GM18858 (cell line): Measurements from ENCODE around the gene OTOG.

ENCODE experiments used
- ATAC-seq: cut with Tn5 transposase; IDR thresholded peaks from one replicate; pipeline ENCODE4 v1.9.1; 2021; ENCODE audit not compliant: unreplicated experiment

OTOG gene

DNA sequence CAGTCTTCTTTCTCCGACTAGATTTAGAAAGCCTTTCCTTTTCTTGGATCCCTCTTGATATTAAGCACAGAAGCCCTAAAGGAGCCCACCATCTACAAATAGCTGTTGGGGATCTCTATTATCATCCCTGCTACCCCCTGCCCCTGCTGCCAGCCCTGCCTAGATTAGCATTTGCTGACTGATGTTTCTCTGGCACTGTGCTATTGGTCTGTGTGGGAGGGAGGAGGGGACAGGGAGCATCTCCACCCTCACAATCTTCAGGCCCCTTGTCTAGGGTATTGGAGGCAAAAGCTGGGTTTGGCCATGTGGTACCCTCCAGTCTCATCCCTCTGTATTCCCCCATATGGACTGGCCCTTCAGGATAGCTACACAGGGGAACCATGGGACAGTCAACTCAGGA lies 9.0 kb upstream of the OTOG start:
- no peak for ATAC-seq

DNA sequence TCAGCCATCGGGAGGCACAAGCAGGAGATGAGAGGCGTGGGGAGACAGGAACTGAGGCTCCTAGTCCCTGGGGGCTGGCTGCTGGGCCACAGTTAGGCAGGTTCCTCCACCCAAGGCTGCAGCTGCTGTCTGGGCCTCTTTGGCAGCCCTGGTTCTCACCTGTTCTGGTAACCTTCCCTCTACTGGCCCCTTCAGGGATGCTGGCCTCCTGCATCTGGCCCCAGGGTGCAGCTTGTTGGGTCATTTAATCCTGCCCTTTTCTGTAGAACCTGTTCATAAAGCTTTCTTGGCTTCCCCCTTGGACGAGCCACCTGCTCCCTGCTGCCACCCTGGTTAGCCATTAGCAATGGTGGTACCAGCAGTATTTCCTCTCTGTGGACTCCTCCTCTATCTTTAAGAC lies 8.3 kb upstream of the OTOG start:
- no peak for ATAC-seq

DNA sequence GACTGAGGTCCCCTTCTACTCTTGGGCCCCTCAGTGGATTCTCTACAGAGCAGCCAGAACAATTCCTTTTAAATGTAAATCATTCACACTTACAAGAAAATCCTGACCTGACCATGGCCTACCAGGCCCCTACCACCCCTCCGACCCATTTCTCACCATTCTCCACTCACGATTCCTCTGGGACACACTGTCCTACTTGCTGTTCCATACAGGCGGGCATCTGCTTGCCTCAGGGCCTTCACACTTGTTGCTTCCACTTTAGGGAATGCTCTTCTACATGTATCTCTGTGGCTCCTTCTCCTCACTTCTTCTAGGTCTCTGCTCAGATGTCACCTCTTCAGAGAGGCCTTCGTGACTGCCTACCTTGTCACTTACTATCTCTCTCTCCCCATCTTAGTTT lies 6.3 kb upstream of the OTOG start:
- ATAC-seq: no peak

DNA sequence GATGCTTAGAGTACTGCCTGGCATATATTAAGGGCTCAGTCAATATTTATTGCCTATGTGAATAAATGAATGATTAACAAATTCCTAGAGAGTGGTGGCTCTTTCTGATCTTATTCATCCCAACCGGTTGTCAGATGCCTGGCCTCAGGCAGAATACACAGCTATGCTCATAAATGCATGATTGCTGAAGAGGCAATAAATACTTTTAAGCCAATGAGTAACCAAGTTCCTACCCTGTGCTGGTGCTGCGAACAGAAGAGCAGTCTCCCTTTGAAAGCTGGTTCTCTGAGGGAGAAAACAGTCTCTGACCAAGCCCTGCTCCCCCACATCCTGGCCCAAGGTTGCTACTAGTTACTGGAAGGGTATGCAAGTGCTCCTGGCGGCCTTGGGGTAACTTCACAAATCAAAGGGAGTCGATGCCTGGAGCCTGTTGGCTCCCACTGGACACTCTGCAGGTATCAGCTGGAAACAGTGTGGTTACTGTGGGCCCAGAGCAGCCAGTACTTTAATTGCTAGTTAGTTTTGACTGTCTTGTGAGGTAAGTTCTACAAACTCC lies 5.7 kb upstream of the OTOG start:
- no peak for ATAC-seq

DNA sequence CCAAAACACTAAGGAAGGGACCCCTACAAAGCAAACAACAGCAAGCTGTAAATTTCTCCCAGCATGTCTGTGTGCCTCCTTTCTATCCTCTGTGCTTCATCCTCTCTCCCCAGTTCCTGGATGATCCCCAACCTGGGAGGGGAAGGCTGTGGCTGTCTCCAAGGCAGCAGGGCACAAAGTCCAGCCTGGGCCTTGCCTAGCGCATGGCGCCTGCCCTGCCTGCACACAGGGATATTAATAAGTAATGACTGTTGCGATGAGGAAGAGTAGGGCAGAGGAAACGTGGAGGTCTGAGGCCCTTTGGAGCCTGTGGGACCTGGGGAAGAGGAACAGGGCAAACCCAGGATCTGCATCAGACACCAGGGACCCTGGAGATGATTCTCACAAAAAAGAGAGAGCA lies 4.8 kb upstream of the OTOG start:
- ATAC-seq: no peak

DNA sequence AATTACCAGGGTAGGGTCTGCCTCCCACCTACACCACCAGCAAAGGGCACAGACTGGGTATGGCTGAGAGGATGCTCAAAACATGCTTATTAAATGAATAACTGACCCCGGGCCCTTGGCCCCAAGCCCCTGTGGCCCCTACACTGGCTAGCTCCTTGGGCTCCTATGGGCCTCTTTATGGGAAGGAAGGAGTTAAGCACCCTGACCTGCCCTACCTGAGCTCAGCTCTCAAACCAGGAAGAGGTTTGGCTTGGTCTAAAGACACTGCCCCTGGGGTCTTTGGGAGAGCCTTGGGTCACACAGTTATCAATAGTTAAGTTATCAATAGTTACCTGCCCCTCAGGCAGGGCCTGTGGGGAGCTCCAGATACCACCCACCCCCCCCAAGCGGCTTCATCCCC lies 4.0 kb upstream of the OTOG start:
- ATAC-seq: no peak

DNA sequence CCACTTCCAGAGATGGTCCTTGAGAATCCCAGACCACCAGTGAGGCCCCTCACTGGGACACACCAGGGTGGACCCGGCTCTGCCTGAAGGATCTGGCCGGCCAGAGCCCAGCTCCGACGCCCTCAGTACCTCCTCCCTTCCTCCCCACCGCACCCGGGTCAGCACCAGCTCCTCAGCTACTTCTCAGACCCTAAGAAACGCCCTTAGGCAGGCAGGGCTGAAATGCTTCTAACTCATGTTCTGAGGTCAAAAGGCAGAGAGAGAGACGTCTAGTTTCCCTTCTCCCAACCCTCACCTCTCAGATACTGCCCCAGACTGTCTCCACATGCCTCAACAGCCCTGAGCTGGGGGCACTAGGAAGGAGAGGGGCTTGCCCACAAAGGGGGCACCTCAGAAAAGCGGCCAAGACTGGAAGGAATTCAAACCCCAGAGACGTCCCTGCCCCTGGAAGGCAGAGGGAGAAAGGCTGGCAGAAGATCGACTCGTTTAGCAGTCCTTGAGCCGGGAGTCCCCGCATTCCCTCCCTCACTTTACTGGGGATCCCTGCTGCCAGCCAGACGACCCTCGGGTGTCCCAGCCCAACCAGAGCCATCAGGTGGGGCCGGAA lies 3.4 kb upstream of the OTOG start:
- no peak for ATAC-seq

DNA sequence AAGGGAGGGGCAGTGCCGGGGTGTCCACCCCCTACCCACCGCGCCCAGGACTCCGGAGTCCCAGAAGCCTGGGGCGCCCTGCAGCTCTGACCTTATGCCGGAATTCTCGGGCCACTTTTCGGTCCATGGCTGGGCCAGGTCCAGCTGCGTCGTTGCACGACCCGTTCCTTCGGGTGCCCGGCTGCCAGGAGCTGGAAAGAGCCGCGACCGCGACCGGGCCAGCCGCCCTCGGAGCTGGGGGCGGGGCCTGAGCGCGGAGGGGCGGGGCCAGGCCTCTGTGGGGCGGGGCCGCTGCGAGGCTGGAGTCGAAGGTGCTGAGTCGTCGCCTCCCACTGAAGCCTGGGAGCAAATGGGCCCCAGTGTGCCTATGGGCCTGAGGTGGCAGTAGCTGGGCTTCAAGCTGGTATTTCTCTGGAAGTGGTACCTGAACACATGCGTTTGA lies 2.9 kb upstream of the OTOG start, which contains the start of gene USH1C:
Gene USH1C (minus strand): TSS at position 236 of the 442 bp plus-strand sequence. CDS start 109 bp downstream, at position 127.
- no peak for ATAC-seq

DNA sequence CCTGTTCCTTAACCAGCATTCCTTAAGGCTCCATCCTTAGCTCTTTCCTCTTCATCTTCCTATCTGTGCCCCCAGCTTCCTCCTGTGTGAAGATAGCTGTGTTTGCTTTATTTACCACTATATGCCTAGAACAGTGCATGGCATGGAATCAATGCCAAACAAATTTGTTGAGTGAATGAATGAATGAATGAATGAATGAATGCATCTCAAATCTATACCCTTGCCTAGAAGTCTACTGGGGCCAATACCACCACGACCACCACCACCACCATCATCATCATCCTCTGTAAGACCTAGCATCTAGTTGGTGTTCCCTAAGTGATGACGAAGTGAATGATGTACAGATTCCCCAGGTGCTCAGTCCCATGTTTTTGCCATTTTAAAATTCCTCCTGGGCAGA lies 819 bp upstream of the OTOG start:
- ATAC-seq: no peak

DNA sequence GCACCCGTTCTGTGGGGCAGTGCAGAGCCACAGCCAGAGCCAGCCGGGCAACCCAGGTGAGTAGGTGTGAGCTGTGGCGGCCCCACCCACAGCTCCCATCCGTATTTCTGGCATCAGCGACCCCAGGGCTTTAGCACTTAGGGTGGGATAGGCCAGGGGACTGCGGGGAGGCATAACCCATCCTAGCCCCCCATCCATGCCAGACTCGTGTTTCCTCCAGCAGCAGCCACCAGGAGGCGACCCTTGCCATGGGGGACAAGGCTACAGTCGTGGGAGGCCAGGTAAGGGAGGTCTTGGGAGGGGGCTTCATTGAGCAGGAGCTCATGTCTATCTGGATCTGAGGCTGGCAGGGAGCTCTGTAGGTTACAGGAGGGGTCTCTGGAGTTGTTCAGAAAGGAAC lies 873 bp downstream of the OTOG start:
- no peak for ATAC-seq

DNA sequence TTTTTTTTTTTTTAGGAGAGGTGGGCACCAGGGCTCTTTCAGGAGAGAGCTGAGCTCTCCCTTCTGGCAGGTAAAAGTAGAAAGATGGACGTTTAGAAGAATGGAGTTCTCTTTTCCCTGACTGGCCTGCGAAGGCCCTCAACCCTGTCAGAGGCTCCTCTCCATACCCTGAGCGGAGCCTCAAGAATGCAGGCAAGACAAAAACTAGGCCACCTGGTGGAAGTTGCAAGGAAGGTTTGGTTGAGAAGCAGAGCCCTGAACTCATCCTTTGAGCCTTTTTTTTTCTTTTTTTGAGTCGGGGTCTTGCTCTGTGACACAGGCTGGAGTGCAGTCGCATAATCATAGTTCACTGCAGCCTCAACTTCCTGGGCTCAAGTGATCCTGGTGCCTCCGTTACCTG lies 1.4 kb downstream of the OTOG start:
- no peak for ATAC-seq

DNA sequence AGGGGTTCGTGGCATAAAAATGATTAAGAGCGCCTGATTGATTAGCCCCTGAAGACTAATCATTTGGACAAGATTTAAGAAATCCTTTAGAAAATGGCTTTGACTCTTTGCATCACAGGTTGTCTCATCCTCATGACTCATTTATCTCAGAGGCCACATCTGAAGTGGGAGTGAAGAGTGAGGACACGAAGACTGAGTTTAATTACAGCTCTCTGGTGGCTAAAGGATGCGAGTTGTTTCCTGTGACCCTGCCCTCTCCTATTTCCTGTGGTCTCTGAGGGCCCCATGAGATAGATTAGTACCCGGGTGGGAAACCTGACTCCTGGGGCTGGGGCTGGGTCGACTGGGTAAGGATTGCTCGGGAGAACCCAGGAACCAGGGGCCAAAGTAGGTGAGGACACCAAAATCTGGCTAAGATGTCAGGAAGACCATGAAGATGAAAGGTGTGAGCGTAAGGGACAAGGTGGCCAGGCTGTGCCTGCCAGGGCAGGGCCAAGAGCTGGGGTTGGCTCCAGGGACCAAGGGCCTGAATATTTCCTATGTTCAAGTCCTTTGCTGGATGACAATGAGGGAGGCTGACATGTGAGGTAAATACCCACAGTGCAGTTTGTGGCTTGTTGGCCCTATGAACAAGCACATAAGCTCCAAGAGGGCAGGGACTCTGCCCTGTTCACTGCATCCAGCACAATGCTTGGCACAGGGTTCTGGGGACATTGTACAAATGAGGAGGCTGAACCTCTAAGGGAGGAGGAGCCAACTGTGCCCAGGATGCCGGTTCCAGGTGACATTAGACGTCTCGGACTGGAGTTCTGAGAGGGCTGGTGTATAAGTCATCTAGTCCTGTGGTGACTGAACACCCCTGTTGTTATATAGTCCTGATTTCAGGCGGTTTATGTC lies 3.6 kb downstream of the OTOG start:
- no peak for ATAC-seq

DNA sequence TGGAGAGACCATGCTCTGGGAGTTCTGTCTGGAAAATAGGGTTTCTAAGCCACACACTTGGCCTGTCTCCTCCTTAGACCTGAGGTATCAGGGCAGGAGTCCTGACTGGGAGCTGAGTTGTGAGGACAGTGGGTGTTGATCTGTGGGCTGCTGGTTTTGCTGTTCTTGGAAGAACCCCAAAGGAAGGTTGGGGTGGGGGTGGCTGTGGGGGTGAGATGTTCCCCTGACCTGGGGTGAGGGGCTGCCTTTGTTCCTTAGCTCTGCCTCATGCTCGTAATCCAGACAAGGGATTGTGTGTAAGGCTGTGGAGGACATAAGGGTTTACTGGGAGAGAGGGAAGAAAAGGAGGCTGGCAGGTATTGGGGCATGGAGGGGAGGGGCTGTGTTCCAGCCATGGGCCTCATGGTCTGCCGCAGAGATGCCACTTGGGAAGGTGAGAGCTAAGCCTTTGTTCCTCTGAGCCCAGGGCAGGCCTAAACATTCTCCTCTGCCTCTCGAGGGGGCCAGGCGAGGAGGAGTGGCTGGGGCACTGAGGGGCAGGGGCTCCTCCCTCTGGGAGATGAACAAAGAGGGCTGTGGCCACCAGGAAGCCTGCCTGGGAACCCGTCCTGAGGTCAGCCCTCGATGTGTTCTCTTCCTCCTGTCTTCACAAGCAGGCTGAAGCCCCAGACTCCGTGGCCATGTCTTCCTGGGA lies 4.4 kb downstream of the OTOG start:
- ATAC-seq: no peak

DNA sequence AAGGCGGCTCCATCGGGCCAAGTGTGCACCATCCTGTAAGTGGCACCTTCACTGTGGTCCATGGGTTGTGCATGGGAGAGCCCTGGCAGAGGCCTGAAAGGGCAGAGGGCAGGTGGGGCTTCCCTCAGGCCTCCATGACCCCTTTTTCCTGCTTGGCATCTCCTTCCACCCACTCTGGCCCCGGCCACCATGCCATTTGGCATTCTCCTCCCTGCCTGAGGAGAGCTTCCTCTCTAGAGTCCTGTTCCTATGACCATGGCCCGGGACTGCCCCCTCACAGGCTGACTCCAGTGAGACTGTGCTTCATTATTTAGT lies 4.9 kb downstream of the OTOG start:
- ATAC-seq: no peak

DNA sequence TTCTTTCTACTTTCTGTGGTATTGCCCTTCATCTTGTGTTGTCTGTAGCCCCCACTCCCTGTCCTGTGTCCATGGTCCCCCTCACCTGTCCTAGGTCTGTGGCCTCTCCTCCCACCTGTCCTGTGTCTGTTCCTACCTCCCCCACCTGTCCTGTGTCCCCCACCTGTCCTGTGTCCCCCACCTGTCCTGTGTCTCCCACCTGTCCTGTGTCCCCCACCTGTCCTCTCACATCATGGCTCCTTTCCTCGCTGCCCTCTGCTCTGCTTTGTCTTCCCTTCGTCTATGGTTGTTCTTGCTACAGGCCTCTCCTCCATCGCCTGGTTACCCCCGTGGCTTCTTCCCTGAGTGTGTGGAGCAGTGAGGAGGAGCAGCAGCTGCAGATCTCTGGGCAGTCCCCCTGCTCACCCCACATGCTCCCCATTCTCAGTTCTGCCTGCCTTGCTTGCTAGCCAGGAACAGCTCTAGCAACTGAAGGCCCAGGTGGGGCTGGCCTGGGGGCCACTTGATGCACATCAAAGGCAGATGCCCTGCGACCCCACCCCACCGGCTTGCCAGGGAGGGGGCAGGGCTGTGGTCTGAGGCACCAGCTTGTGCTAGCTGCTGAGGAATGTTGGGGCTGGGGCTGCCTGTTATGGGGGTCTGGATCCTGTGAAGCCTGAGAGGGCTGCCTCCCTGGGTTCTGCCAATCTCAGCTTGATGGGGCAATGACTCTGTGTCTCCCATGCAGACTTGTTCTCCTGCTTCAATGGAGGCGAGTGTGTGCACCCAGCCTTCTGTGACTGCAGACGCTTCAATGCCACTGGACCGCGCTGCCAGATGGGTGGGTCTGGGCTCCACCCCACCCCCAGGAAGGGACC lies 5.6 kb downstream of the OTOG start:
- no peak for ATAC-seq

DNA sequence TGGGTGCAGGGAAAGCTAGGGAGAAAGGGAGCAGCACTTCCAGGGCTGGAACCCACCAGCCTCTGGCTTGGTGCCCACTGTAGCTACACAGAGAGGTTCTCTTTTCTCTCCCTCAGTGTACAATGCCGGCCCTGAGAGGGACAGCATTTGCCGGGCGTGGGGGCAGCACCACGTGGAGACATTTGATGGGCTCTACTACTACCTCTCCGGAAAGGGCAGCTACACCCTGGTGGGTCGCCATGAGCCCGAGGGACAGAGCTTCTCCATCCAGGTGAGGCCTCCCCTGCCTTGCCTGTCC lies 6.1 kb downstream of the OTOG start:
- no peak for ATAC-seq

DNA sequence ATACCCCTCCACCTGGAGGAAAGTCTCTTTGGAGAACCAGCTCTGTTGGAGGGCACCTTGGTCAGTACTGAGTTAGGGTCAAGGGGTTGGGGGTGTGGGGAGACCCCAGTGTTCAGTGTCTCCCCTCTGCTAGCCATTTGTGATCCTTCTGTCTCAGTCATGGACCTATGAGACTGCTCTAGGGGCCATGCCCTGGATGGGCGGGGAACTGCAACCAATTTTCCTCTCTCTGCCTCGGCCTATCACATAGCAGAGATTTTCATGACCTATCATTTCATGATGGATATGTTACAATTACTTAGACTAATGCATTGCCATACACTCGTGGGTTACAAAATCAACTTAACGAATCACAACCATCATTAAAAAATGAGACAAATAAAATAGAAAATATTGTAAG lies 7.4 kb downstream of the OTOG start:
- ATAC-seq: no peak

DNA sequence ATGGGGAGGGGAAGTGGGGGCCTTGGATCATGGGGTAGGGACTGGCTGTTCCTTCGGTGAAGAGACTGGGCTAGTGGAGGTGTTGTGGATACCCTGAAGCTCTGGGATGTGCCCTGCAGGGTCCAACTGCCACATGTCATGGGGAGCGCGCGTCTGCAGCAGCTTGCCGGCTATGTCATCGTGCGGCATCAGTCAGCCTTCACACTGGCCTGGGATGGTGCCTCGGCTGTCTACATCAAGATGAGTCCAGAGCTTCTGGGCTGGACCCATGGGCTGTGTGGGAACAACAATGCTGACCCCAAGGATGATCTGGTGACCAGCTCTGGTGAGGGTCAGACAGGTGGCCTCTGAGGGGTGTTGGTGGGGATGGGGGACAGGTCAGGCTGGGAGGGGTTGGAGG lies 9.9 kb downstream of the OTOG start:
- ATAC-seq: no peak

DNA sequence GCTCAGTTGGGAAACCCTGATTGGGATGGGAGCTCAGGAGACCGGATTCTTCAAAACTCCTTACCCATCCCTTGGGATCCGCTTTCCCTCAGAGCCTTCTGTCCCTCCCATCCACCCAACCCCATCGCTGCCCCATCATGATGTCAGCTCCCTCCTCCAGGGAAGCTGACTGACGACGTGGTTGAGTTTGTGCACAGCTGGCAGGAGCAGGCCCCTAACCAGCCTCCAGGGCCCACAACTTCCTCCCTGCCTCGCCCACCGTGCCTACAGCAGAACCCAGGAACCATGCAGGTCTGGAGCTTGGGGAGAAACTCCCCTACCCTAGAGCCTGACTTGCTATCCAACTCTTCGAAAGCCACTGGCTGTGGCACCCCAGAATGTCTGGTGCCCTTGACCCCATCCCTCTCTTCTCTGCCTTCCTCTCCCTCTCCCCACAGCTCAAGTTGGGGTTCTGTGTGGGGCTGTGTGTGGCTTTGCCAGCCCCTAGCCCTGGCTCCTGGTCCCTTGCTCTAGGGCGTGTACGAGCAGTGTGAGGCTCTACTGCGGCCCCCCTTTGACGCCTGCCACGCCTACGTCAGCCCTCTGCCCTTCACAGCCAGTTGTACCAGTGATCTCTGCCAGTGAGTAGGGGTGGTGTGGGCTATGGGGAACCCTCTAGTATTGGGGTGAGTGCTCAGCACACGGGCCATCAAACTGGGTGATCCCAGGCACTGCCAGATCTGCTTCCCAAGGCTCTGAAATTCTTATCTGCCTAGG lies 11.1 kb downstream of the OTOG start:
- no peak for ATAC-seq

DNA sequence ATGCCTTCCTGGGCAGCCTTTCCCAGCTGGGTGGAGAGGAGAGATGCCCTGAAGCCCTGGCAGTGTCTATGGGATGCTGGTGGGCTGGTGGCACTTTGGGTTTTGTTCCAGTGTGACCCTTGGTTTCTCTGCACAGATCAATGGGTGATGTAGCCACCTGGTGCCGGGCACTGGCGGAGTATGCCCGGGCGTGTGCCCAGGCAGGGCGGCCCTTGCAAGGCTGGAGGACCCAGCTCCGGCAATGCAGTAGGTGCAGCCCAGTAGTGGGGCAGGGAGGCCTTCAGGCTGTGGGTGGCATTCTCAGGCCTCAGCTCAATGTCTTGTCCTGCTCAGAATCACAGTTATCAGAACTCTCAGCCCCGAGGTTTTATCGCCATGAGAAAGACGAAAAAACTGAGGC lies 11.9 kb downstream of the OTOG start:
- ATAC-seq: no peak
